GM19467 (cell line): ENCODE data around the gene FAM118A.
"Not testable (repeated sequence)": the region's sequence is repeated elsewhere in the genome, so short reads cannot be mapped to it uniquely, and the experiment has no call there.

ENCODE experiments used
- ATAC-seq: cut with Tn5 transposase; IDR thresholded peaks from one replicate; pipeline ENCODE4 v1.9.1; 2021; ENCODE audit warnings: mild to moderate bottlenecking, moderate library complexity; ENCODE audit not compliant: unreplicated experiment

FAM118A gene

DNA sequence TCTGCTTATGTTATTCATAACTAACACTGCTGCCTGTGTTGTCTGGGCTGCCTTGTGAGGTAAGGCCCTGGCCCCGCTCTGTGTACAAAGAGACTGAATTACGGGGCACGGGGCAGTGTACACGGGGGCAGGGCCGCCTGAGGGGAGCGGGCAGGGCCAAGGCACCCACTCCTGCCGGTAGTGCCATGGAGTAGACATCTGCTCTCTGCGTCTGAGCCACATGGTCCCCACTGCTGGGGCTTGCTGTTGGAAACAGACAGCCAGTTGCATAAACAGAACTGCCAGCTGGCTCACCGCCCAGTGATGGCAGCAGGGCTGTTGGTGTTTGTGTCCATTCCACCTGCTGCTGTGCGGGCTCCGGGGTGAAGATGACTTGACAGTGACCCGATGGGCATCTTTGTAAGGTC lies 19.8 kb downstream of the FAM118A start:
- no peak for ATAC-seq

DNA sequence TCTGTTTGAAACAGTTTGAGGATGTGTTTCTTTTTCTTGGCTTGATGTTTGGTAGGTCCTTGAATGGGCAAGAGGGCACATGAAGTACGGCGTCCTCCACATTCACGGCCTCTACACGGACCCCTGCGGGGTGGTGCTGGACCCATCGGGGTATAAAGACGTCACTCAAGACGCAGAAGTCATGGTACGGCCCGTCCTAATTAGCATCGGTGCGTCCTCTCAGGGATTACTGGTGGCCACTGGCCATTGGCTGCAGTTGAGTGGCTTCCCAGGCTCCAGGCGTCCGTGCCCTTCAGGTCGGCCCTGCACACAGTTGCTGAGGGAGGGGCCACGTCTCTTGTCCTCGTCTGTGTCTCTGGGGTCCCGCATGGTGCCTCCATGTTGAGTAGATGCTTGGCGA lies 20.8 kb downstream of the FAM118A start:
- ATAC-seq, result no peak

DNA sequence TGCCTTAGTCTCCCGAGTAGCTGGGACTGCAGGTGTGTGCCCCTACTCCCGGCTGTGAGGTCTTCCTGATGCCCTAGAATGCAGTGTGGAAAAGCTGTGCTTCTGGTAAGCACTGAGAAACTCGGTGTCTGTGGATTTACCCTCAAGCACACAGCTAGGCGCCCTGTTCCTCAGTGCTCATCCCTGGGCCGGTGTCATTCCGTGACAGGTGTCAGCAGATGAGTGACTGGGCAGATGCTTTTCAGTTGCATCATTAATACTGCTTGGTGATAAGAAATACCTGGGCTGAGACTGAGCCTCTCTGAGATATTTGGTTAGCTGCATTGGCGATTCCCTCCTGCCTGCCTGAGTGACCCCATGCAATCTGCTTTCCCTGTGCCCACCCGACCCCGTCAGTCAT lies 21.8 kb downstream of the FAM118A start:
- no peak for ATAC-seq

DNA sequence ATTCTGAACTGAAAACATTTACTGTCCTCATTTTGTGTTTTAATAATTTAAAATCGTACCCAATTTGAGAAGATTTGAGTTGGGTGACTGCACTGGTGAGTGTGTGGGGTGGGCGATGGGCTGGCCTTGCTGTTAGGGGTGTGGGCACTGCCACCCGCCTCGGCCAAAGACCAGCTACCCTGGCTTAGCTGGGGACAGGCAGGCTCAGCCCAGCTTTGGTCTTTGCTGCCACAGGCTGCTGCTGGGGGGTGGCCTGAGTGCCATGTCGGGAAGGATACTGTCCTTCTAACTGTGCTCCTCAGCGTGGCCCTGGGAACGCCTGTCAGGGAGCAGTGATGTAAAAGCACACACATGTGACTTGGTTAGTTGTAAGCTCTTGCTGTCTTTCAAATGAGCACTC lies 22.3 kb downstream of the FAM118A start:
- ATAC-seq, result no peak

DNA sequence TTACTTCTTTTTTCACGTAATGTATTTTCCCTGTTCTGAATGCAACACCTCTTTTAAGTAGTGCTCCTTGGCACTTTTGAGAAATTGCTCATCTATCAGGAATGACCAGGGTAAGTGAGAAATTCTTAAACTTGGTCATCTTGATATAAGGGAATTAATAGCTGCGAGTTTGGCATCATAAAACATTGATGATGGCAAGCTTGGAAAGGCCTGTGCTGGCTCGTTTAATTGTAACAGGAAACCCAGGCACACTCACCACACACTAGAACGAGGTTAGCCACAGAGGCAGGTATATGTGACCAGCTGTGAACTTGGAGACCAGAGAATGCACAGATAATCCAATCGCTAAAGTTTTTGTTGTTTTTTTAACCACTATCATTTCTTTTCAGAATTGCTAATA lies 24.3 kb downstream of the FAM118A start:
- ATAC-seq, result no peak

DNA sequence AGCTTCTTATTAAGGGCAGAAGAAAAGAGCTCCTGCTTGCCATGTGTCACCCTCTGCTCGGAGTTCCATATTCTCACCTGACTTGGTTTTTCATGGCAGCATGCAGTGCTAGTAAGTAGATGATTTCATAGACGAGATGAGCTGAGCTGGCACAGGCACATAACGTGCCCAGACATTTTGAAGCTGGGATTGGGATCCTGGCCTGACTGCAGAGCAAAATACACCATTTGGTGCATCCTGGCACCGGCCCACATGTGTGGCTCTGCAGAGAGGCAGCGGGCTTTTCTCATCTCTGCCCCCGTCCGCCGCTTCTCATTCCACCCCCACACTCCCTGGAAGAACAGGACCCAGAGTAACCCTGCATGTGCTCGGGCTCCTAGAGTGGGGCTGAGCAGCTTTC lies 24.8 kb downstream of the FAM118A start:
- ATAC-seq, result no peak

DNA sequence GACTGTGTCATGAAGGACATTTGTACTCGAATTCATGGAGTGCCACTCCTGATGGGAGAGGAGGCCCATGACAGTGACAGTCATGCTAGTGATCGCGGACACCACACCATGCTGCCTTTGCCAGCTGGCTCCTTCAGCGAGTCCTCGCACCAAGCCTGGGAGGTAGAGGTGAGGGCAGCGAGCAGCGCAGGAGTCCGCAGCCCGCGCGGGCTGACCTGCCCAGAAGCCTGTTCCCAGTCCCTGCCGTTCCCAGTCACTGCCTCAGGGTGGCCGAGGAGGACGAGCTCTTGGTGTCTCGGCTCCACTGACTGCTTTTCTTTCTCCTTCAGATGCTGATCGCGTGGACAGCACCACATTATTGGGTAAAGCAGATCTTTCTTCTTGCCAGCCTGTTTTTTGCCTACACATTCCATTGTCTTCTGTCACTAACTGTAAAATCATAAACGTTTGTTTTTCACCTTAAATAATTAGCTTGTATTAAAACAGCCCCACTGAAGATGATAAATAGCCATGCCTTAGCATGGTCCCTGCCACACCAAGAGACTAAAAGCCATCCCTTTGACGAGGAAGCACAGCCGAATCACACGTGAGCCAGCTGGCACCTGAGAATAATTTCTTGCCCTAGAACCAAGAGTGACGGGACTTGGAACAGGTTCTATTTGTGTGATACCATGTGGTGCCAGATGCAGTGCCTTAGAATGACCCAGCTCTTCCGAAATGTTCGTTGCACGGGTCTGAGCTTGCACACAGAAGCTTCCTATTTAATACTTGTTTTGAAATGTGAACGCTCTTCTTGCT lies 25.5 kb downstream of the FAM118A start:
- no peak for ATAC-seq

DNA sequence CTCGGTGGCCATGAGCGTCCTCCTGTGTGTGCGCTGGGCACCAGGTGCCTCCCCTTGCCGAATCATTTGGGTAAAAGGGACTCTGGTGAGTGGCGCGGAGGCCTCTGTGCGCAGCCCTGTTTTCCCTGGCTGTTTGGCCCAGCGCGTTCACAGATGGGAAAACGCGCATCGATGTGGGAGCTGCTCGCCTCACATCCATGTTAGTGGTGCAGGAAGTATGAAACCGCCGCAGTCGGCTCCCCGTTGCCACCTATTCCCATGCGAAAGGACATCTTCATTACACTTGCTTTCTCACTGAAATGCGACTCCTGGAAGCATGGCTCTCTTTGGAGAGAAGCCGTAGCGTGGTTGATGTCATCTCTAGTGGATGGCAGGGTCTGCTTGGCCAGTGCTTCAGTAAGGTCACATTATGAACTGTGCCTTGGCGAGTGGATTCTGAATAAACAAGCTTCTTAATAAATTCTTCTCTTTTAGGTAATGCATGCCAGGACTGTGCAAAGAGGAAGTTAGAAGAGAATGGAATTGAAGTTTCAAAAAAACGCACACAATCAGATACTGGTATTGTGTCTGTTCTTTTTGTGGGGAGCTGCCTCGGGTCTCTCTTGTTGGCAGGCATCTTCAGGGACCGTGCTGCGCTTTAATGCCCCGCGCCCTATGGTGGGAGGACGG lies 26.3 kb downstream of the FAM118A start:
- ATAC-seq, result no peak

DNA sequence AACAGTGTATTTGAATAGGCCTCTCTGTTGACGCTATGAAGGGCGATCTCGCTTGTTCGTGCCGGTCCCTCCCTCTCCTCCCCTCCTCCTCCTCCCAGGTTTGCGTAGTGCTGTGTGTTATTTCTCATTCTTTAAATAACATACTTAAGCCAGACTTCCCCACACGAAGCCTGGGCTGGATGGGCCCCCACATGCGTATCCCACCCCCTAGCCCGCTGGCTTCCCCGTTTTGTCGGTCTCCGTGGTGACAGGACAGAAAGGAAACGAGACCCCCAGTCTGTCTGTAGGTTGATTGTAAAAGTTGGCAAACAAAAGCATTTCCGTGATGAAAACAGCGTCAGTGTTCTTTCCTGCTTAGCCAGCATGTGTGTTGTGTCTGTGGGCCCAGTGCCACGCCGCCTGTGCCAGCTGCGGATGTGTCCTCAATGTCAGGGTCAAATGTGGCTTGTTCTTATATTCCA lies 27.3 kb downstream of the FAM118A start:
- ATAC-seq, result no peak

DNA sequence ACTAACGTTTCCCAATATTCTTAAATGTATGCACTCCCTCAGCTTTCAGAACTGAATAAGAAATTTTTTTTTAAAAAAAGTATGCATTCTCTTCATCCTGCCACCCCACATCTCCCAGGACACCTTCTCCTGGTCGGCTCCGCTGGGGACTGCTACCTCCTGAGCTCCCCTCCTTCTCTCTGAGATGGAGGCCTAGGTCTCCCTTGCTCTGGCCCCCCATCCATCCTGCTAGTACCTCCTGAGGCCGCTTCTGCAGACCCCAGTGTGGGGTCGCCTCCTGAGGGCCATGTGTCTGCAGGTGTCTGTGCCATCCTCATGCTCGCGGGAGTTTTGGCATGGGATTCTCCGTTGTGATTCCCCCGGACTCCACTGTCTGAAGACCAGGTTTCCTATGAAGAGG lies 27.8 kb downstream of the FAM118A start:
- no peak for ATAC-seq

DNA sequence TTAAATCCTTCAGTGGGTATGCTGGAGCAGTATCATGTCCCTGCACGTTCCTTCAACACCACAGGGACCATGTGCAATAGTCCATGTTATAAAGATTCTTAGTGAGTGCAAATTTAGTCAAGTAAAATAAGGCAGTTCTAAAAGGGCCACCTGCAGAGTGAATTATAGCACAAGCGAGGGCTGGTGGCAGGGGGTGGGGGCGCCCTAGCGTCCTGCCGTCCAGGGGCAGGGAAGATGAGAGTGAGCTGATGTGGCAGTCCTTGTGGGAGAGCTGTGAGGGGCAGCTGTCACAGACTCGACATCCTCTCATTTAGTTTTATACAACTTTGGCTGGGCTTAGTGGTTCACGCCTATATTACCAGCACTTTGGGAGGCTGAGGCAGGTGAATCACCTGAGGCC lies 29.1 kb downstream of the FAM118A start:
- no peak for ATAC-seq

DNA sequence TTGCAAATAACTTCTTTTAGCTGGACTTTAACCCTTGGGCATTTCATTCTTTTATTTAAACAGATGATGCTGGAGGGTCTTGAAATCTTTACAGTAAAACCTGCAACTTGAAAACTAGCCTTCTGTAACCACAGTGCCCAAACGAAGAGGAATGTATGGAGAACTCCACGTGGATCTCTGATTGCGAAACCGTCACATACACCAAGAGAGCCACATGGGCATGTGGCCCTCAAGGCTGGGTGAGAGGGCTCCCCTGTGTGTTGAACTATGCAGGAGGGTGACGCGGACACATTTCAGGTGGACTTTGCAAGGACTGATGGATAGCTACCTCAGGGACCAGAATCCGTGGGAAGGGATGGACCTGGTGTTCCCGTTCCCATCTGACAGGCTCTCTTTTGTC lies 30.6 kb downstream of the FAM118A start:
- no peak for ATAC-seq

DNA sequence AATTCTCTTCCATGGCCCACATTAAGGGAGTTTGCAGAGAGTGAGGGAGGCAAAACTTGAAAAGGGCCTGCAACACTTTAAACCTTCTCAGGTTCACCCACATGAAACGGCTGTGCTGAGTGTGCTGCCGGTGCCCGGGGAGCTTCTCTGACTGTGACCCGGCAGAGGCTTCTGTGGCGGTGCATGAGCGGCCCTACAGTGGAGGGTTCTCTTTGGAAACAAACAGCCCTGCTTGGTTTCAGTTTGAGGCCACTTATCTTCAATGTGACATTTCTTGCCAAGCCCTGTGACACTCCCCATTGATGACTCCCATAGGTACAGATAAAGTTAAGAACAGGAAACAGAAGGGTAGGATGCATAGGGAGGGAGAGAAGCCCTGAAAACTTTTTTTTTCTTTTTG lies 31.8 kb downstream of the FAM118A start:
- no peak for ATAC-seq

DNA sequence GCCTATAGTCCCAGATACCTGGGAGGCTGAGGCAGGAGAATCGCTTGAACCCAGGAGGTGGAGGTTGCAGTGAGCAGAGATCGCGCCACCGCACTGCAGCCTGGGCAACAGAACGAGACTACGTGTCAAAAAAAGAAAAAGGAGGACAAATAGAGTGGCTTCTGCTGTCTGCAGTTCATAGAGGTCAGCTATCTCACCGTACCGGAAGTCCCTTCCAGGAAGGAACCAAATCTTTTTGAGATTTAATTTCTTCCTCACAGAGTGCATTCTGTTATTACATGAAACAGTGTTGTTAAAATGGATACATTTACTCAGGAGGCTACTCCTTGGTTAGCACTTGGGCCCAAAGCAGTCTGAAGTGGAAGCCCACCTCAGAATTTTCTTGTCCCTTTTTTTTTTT lies 33.4 kb downstream of the FAM118A start:
- no peak for ATAC-seq

DNA sequence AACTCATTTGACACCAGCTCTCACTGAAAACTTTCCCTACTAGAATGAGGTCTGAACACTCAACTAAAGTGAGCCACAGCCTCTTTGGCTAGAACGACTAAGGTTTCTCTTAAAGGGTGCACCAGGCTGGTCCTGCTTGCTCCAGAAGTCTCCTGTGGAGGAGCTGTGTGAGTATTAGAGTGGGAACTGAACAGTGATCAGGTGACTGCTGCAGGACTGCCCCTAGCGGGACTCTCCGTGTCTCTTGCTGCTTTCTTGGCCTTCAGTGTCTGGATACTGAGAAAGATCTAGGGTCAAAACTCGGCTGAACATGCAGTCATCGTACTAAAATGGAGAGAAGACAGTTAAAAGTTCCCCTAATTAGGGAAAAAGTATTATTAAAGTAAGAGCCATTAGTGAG lies 34.6 kb downstream of the FAM118A start:
- no peak for ATAC-seq

DNA sequence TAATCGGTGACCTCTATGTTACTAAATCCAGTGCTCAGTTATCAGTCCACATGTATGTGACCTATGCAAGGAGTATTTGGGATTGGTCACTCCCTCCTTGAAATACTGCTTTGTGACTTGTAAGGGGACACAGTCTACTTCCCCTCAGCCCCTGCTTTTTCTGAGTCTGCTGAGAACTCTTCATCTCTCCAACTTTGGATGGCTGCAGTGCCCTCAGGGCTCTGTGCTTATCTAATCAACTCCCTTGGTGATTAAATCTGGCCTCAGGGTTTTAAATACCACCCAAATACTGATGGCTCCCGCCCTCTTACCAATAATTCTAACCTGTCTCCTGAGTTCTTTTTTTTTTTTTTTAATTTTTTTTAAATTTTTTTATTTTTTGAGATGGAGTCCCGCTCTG lies 40.2 kb downstream of the FAM118A start:
- no peak for ATAC-seq

DNA sequence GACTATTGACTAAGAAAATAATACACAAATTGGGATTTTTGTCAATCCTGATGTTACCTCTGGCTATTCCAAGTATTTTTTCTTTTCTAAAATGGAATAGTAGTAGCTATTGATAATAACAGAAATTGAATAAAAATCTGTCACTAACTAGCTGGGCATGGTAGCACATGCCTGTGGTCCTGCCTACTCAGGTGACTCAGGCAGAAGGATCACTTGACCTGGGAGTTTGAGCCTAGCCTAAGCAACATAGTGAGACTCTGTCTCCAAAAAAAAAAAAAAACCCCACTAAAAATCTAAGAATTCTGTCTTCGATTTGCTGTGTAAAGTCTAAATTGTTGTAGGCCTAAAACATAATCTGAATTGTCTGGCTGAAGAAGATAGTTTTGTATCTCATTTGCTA lies 42.2 kb downstream of the FAM118A start:
- no peak for ATAC-seq

DNA sequence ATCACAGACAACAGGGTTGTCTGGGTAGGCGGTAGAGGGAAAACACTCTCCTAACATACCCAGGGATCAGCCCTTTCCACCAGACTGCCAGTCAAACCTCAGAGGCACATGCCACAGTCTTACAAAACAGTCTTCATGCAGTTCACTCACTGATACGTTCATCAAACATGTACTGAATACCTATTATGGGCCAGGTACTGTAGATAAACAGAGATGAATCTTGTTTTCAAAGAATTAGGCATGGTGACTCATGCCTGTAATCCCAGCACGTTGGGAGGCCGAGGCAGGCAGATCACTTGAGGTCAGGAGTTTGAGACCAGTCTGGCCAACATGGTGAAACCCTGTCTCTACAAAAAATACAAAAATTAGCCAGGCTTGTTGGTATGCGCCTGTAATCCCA lies 43.0 kb downstream of the FAM118A start:
- ATAC-seq, result not testable (repeated sequence)

DNA sequence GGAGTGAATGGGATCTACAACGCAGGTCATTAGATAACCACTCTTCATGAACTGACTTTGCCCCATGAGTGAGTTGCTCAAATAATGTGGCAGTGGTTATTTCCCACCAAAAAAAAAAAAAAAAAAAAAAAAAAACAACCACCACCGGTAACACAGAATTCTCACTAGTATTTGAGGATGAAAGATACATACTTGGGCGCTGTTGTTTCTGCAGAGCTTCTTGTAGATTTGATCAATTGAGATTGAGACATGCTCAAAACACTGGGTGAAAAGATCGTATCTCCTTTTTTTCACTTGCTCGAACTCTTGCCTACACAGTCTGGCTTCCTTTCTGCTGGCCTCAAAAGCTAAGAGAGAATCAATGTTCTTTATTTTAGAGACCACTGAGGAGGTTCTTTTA lies 44.1 kb downstream of the FAM118A start:
- ATAC-seq, result no peak

DNA sequence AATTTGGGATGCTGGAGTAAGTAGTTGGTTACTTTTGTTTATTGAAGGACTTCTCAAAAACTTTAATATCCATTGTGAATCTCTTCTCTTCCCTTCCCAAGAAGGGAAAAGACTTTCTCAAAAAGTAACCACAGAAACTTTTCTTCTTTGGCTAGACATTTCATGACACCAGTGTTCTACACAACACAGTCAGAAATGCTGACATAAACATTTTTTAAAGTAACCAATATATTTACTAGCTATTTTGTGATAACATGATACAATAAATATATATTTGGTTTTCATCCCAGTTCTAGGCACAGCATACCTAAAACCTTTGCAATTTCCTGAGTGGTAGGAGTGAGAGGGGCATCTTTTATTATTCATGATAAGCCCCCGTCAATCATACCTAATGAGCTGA lies 47.8 kb downstream of the FAM118A start:
- no peak for ATAC-seq

DNA sequence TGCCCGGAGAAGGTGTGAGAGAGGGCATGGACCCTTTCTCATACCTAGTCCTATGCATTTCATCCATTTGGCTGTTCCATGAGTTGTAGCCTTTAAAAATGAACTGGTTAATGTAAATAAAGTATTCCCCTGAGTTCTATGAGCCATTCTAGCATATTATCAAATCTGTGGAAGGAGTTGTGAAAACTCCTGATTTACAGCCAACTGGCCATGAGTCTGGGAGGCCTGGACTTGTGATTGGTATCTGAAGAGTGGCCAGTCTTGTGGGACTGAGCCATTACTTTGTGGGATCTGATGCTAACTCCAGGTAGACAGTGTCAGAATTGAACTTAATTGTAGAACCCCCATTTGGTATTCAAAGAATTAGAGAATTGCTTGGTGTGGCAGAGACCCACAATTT lies 48.4 kb downstream of the FAM118A start:
- no peak for ATAC-seq

DNA sequence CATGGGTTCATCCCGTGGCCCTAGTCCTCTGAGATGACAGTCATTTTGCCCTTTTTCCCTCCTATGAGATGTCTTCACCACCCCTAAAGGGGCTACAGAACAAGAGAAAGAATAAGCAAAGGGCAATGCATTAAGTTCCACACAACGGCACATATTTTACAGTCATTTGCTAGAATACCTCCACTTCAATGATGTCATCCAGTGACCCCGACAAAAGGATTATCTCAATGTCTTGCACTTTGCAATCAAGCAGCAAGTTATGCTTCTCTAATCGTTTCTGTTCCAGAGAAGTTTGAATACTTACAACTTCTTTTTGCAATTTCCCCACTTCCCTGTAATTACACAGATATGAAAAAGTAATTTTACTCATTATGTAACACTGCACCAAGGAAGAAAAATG lies 49.9 kb downstream of the FAM118A start:
- no peak for ATAC-seq

DNA sequence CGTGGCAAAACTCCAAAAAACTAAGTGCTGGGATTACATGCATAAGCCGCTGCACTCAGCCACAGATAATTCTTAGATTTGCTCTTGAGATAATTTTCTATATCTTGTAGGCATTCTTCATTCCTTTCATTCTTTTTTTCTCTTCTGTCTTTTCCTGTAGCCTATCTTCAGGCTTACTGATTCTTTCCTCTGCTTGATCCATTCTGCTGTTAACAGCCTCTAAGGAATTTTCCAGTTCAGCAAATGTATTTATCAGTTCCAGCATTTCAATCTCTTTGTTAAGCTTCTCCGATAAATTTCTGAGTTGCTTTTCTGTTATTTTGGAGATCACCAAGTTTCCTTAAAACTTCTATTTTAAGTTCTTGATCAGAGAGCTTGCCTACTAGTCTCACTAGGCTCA lies 57.0 kb downstream of the FAM118A start:
- no peak for ATAC-seq
